Astrocyte of the spinal cord (primary cell): ENCODE results near the gene TSR1.

ENCODE experiments used
- DNase-seq: peaks from one replicate; pipeline ENCODE4 v3.0.0; 2011; ENCODE audit warnings: low read depth, low spot score
- H3K4me3 ChIP-seq: 2 replicates; pipeline ENCODE4 v1.5.1; 2011; ENCODE audit warnings: low read depth, mild to moderate bottlenecking, low read length, moderate library complexity
- CTCF ChIP-seq: IDR thresholded peaks from 2 replicates; pipeline ENCODE4 v1.5.1; 2012; ENCODE audit warnings: low read depth, mild to moderate bottlenecking, low read length, inconsistent platforms
- in situ Hi-C: cut with HindIII; loops from 2 replicates; pipeline ENCODE4 v1.10.0; 2017; ENCODE audit warnings: low sequenced_read_pairs

TSR1 gene

GRCh38 chr17:2279707-2280106 lies 56.5 kb downstream of the TSR1 start:
- no peak for TF ChIP-seq CTCF
- in situ Hi-C loops, result no loop called here
- no peak for DNase-seq
- H3K4me3 ChIP-seq, result no peak overlapping the region

DNA sequence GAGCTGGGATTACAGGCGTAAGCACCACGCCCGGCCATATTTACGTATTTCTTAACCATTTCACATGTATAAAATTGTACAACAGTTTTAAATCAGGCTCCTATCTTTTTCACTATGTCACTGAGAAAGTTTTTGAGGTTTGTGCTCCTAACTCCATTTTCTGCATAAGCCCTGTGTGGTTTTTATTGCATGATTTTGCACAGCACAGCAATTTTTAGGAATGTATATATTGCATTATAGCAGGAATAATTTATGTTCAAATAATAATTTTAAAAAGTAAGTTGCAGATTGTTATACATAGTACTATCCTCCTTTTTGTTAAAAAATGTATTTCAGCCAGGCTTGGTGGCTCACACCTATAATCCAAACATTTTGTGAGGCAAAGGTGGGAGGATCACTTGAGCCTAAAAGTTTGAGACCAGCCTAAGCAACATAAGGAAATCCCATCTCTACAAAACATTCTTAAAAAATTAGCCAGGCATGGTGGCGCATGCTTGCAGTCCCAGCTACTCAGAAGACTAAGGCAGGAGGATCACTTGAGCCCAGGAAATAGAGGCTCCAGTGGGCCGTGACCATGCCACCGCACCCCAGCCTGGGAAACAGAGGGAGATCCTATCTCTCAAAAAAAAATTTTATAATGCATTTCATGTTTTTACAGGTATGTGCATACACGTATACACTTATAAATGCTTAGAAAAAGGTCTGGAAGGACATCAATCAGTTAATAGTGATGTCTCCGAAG lies 58.7 kb downstream of the TSR1 start:
- in situ Hi-C loops, result no loop called here
- DNase-seq, result no peak
- no peak for TF ChIP-seq CTCF
- H3K4me3 ChIP-seq, result no peak overlapping the region

DNA sequence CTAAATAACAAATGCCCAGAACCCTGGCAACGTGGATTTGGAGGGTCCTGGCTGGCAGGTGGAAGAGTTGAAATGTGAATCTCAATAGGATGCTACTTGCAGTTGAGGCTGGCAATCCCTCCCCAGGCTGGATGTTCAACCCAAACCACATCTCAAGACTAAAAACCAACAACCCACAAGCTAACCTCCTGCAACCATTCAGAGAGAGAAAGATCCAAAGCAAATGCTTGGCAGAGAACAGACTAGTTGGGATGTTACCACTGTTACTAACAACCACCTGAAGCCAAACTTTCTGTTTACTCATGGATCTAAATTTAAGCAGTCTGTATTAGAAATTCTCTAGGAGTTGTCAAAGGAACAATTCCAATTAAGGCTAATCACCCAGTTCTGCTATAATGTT lies 60.5 kb downstream of the TSR1 start:
- DNase-seq, result no peak
- in situ Hi-C loops, result no loop called here
- no peak for TF ChIP-seq CTCF
- no peak overlapping the region for H3K4me3 ChIP-seq

GRCh38 chr17:2274414-2274813 lies 61.8 kb downstream of the TSR1 start:
- H3K4me3 ChIP-seq, result no peak overlapping the region
- TF ChIP-seq CTCF, result no peak
- in situ Hi-C loops, result no loop called here
- no peak for DNase-seq
